GM12878 (cell line): ENCODE results near the gene ADRB1. TPM values are rescaled to one million over a fixed set of nuclear protein-coding genes. Genes with fewer than 3 reads are reported as not detected.

Experiments
- ATAC-seq: fragments of 200-7000 bp; cut with Tn5 transposase; 3 replicates; pipeline ENCODE4 v1.9.1; 2020; ENCODE audit warnings: mild to moderate bottlenecking, moderate library complexity
- BruUV-seq: library from RNA; stranded (reverse); fragments of 400-500 nt; replicated peaks from 2 replicates; lab custom pipeline; 2021; lab: Mats Ljungman, UMichigan
- CTCF ChIA-PET: fragments of 300-600 bp; sonication (Branson Sonifier 250); formaldehyde crosslinking; extraction: SDS; loops from one replicate; lab custom pipeline; 2021; ENCODE audit warnings: inconsistent platforms; lab: Yijun Ruan, JAX
- POLR2A ChIA-PET: fragments of 350-600 bp; formaldehyde crosslinking; extraction: SDS; loops from one replicate; lab custom pipeline; 2021; ENCODE audit warnings: inconsistent platforms; lab: Charles Lee
- RAD21 ChIA-PET: fragments of 300-600 bp; sonication (Branson Sonifier 250); formaldehyde crosslinking; loops from one replicate; lab custom pipeline; 2023; ENCODE audit warnings: antibody characterized with exemption; ENCODE audit not compliant: unreplicated experiment; lab: Charles Lee
- SMC1A ChIA-PET: fragments of 300-600 bp; sonication (Branson Sonifier 250); formaldehyde crosslinking; loops from one replicate; lab custom pipeline; 2023; ENCODE audit not compliant: unreplicated experiment, uncharacterized antibody; lab: Charles Lee
- DNase-seq: peaks from one replicate; pipeline ENCODE4 v3.0.0-alpha.2; 2011; ENCODE audit warnings: low read depth, low spot score
- FAIRE-seq: peaks from 3 replicates; lab custom pipeline; 2011; peaks lifted over from hg19 to GRCh38; lab: Jason Lieb, UNC
- H2AFZ ChIP-seq: 2 replicates; pipeline ENCODE4 v1.6.0; 2011; ENCODE audit warnings: low read depth, low read length, control low read depth; ENCODE audit not compliant: control insufficient read depth
- H3K27ac ChIP-seq: 2 replicates; pipeline ENCODE4 v1.5.1; 2011; ENCODE audit warnings: control low read depth; ENCODE audit not compliant: control insufficient read depth, insufficient read depth
- H3K27me3 ChIP-seq, 2 experiments: replicated peaks in 1 of 2; 2 replicates each; pipeline versions ENCODE4 v1.6.0 to v1.6.1; 2011; ENCODE audit warnings: low read length in 1 of 2; ENCODE audit not compliant: control insufficient read depth in 2 of 2, insufficient read depth in 2 of 2
- H3K36me3 ChIP-seq, 2 experiments: 2 replicates each; pipeline ENCODE4 v1.5.1; 2011; ENCODE audit warnings: low read length in 1 of 2; ENCODE audit not compliant: control insufficient read depth in 2 of 2, insufficient read depth in 2 of 2
- H3K4me1 ChIP-seq: 2 replicates; pipeline ENCODE4 v1.6.1; 2011; ENCODE audit warnings: mild to moderate bottlenecking, low read length, moderate library complexity, mixed read lengths; ENCODE audit not compliant: control insufficient read depth, insufficient read depth
- H3K4me2 ChIP-seq: 2 replicates; pipeline ENCODE4 v1.6.0; 2011; ENCODE audit warnings: control low read depth; ENCODE audit not compliant: control insufficient read depth, insufficient read depth
- H3K4me3 ChIP-seq: fragments of 200-600 bp; sonication (generic); 2 replicates; pipeline ENCODE4 v1.5.1; 2016
- H3K79me2 ChIP-seq: 2 replicates; pipeline ENCODE4 v1.6.0; 2011; ENCODE audit warnings: low read length; ENCODE audit not compliant: control insufficient read depth, insufficient read depth
- H3K9ac ChIP-seq: 2 replicates; pipeline ENCODE4 v1.8.0; 2011; ENCODE audit warnings: low read length, control low read depth, mixed read lengths; ENCODE audit not compliant: control insufficient read depth, insufficient read depth
- H3K9me3 ChIP-seq: replicated peaks from 3 replicates; pipeline ENCODE4 v1.5.1; 2011; ENCODE audit warnings: mild to moderate bottlenecking, low read length; ENCODE audit not compliant: control insufficient read depth, insufficient read depth
- H4K20me1 ChIP-seq: 2 replicates; pipeline ENCODE4 v1.6.0; 2011; ENCODE audit not compliant: control insufficient read depth, insufficient read depth
- EGR1 ChIP-seq, 2 experiments: IDR thresholded peaks; 1 replicate in 1 of 2; 2 replicates in 1 of 2; pipeline ENCODE4 v1.6.1; 2011 to 2012; ENCODE audit warnings: low read depth in 2 of 2, low read length in 2 of 2, borderline replicate concordance in 1 of 2, mild to moderate bottlenecking in 1 of 2, moderate library complexity in 1 of 2
- JUND ChIP-seq: IDR thresholded peaks from 2 replicates; pipeline ENCODE4 v1.6.1; 2012; ENCODE audit warnings: low read depth, mild to moderate bottlenecking, low read length, improper control_type of control experiment, moderate library complexity
- MEF2A ChIP-seq: IDR thresholded peaks from 2 replicates; pipeline ENCODE4 v1.6.1; 2011; ENCODE audit warnings: low read depth, mild to moderate bottlenecking, low read length, moderate library complexity; ENCODE audit not compliant: insufficient read depth
- MYC ChIP-seq: IDR thresholded peaks from 2 replicates; pipeline ENCODE4 v1.6.1; 2011; ENCODE audit warnings: mild to moderate bottlenecking, low read length, moderate library complexity, inconsistent platforms; ENCODE audit not compliant: insufficient read depth, insufficient replicate concordance, insufficient read length, severe bottlenecking
- NFYA ChIP-seq: IDR thresholded peaks from 2 replicates; pipeline ENCODE4 v1.6.1; 2011; ENCODE audit warnings: low read depth, mild to moderate bottlenecking, low read length, improper control_type of control experiment, borderline replicate concordance
- NR2C2 ChIP-seq: IDR thresholded peaks from 2 replicates; pipeline ENCODE4 v1.6.1; 2011; ENCODE audit warnings: borderline replicate concordance, low read depth; ENCODE audit not compliant: control insufficient read depth, insufficient read length
- PAX5 ChIP-seq: IDR thresholded peaks from 2 replicates; pipeline ENCODE4 v1.6.1; 2011; ENCODE audit warnings: low read depth, low read length, borderline replicate concordance
- RAD51 ChIP-seq: fragments of 450-650 bp; IDR thresholded peaks from 2 replicates; pipeline ENCODE4 v1.6.1; 2016; ENCODE audit warnings: moderate library complexity, mild to moderate bottlenecking, inconsistent platforms
- RELA ChIP-seq: fragments of 450-650 bp; IDR thresholded peaks from 2 replicates; pipeline ENCODE4 v1.8.0; 2014; ENCODE audit warnings: borderline replicate concordance; ENCODE audit not compliant: partially characterized antibody
- RUNX3 ChIP-seq: IDR thresholded peaks from 2 replicates; pipeline ENCODE4 v1.6.1; 2012; ENCODE audit warnings: low read length, inconsistent platforms
- STAT1 ChIP-seq: fragments of 450-650 bp; conservative IDR thresholded peaks from 2 replicates; pipeline ENCODE4 v1.6.1; 2014; ENCODE audit warnings: antibody characterized with exemption, mild to moderate bottlenecking
- ZNF207 ChIP-seq: fragments of 450-650 bp; IDR thresholded peaks from 2 replicates; pipeline ENCODE4 v1.6.1; 2014; ENCODE audit warnings: antibody characterized with exemption, mild to moderate bottlenecking, borderline replicate concordance
- ZNF217 ChIP-seq: fragments of 450-650 bp; IDR thresholded peaks from 2 replicates; pipeline ENCODE4 v1.6.1; 2017; ENCODE audit warnings: antibody characterized with exemption, mild to moderate bottlenecking
- ZNF274 ChIP-seq: IDR thresholded peaks from one replicate; pipeline ENCODE4 v1.8.0; 2011; ENCODE audit not compliant: insufficient read length, insufficient read depth
- WGBS: methylation state at CpG from one replicate; pipeline ENCODE4 v1.1.6; 2016; ENCODE audit warnings: low lambda C conversion rate; ENCODE audit not compliant: insufficient replicate concordance, insufficient coverage; ENCODE audit errors: missing lambda C conversion rate; 5-methylcytosine and 5-hydroxymethylcytosine counted together
- in situ Hi-C: fragments of 300-500 bp; cut with MboI; formaldehyde crosslinking; loops from 9 replicates; pipeline ENCODE4 v1.14.3; 2018; ENCODE audit warnings: mixed read lengths
- intact Hi-C: fragments of 100-400 bp; cut with micrococcal nuclease; formaldehyde crosslinking; loops from one replicate; pipeline ENCODE4 v1.14.2; 2022; ENCODE audit not compliant: unreplicated experiment
- polyA plus RNA-seq, 11 experiments: library from polyadenylated mRNA; depleted of rRNA in 4 of 11; unstranded in 6 of 11; stranded (reverse) in 5 of 11; fragments of >200 nt; fragmentation: Nextera tagmentation in 4 of 11; fragmentation: Illumina TruSeq in 1 of 11; extraction: Ambion mirVana in 4 of 11; extraction: Trizol in 1 of 11; gene quantifications; 1 replicate in 1 of 11; 2 replicates in 10 of 11; pipeline versions ENCODE4 v1.2.1 to v1.2.3, GENCODE V29; 2011 to 2016; ENCODE audit warnings: inconsistent platforms in 2 of 11, missing spikeins in 2 of 11, low read depth in 1 of 11
- total RNA-seq, 4 experiments: library from RNA; depleted of rRNA in 3 of 4; stranded (reverse); fragments of >200 nt in 3 of 4; fragmentation: Illumina TruSeq in 1 of 4; extraction: Trizol in 1 of 4; gene quantifications; 2 replicates each; pipeline versions ENCODE4 v1.2.1 to v1.2.3, GENCODE V29; 2013 to 2021
- TF ChIP-seq, protein P1 (sequence below), 3 experiments: IDR thresholded peaks in 2 of 3; conservative IDR thresholded peaks in 1 of 3; 2 replicates each; pipeline ENCODE4 v1.5.1; 2011; ENCODE audit warnings: low read depth in 3 of 3, low read length in 3 of 3, mild to moderate bottlenecking in 3 of 3, control low read depth in 2 of 3, moderate library complexity in 2 of 3, inconsistent platforms in 1 of 3, mixed read lengths in 1 of 3; ENCODE audit not compliant: control insufficient read depth in 2 of 3, insufficient read depth in 1 of 3; ENCODE audit errors: extremely low read depth in 1 of 3
- TF ChIP-seq, protein P2 (sequence below): fragments of 150-350 bp; IDR thresholded peaks from 2 replicates; pipeline ENCODE4 v1.6.1; 2016; ENCODE audit warnings: low read depth, low read length
- TF ChIP-seq, protein P3 (sequence below): IDR thresholded peaks from 2 replicates; pipeline ENCODE4 v1.6.1; 2011; ENCODE audit warnings: low read depth, mild to moderate bottlenecking, low read length, moderate library complexity, borderline replicate concordance; ENCODE audit errors: extremely low read depth

The ADRB1 gene
- total and polyA plus RNA-seq, 10 of the 15 experiments (the other 5 are each of a cell fraction or from before 2014, with no cell fraction given): 0.26 to 4.5 (median 1.1) TPM

DNA sequence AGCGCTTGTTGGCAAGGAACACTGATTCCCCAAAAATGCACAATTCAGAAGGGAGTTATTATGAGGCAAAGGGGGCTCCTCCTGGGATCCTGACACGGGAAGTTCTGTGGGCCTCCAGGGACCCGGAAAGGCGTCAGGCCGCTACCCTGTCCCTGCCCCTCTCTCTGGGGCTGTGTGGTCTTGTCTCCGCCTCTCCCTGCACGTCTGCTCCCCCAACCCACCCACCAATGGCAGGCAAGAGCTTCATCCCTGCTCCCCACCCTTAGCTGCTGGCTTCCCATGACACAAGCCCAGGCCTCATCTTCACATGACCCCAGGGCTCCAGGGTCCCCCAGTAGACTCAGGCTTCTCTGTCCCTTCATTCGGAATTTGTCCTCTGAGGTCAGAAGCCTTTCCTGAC is 31.0 kb upstream of the ADRB1 start:
- FAIRE-seq (no peak), DNase-seq (no peak), ATAC-seq (no peak)
- Histone ChIP-seq H4K20me1 (no peaks in the 10 kb centered on the region), H3K9me3 (peaks cover 2% of the 10 kb centered on the region; the same call in 2 of the 3 replicates), H3K4me3 (no peak overlapping the region), H3K4me1 (no peaks in the 10 kb centered on the region), H3K9ac (no peak overlapping the region), H3K27ac (no peak overlapping the region), H3K4me2 (no peak overlapping the region), H3K36me3 (no peaks in the 10 kb centered on the region), H3K27me3 (no peaks in the 10 kb centered on the region), H2AFZ (no peak overlapping the region), H3K79me2 (no peaks in the 10 kb centered on the region)
- 77% methylated on average over 8 of the region's 8 CpGs for WGBS
- TF ChIP-seq RUNX3 (no peak), PAX5 (no peak), ZNF274 (no peak), MYC (no peak), ZNF207 (no peak), MEF2A (no peak), NR2C2 (no peak), RELA (no peak), ZNF217 (no peak), RAD51 (no peak), EGR1 (IDR thresholded peaks at IDR 0.05; ENCODE audit: borderline replicate concordance in 1 of 2, low read depth in 2 of 2, low read length in 2 of 2) (no peak), JUND (no peak), NFYA (no peak), STAT1 (no peak)
- TF ChIP-seq, protein P1, sequence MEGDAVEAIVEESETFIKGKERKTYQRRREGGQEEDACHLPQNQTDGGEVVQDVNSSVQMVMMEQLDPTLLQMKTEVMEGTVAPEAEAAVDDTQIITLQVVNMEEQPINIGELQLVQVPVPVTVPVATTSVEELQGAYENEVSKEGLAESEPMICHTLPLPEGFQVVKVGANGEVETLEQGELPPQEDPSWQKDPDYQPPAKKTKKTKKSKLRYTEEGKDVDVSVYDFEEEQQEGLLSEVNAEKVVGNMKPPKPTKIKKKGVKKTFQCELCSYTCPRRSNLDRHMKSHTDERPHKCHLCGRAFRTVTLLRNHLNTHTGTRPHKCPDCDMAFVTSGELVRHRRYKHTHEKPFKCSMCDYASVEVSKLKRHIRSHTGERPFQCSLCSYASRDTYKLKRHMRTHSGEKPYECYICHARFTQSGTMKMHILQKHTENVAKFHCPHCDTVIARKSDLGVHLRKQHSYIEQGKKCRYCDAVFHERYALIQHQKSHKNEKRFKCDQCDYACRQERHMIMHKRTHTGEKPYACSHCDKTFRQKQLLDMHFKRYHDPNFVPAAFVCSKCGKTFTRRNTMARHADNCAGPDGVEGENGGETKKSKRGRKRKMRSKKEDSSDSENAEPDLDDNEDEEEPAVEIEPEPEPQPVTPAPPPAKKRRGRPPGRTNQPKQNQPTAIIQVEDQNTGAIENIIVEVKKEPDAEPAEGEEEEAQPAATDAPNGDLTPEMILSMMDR (IDR thresholded peaks at IDR 0.05 in 2 of 3, conservative IDR thresholded peaks at IDR 0.05 in 1 of 3; ENCODE audit: control insufficient read depth in 2 of 3, extremely low read depth in 1 of 3, insufficient read depth in 1 of 3, low read depth in 3 of 3, low read length in 3 of 3): no peak
- TF ChIP-seq, protein P2, sequence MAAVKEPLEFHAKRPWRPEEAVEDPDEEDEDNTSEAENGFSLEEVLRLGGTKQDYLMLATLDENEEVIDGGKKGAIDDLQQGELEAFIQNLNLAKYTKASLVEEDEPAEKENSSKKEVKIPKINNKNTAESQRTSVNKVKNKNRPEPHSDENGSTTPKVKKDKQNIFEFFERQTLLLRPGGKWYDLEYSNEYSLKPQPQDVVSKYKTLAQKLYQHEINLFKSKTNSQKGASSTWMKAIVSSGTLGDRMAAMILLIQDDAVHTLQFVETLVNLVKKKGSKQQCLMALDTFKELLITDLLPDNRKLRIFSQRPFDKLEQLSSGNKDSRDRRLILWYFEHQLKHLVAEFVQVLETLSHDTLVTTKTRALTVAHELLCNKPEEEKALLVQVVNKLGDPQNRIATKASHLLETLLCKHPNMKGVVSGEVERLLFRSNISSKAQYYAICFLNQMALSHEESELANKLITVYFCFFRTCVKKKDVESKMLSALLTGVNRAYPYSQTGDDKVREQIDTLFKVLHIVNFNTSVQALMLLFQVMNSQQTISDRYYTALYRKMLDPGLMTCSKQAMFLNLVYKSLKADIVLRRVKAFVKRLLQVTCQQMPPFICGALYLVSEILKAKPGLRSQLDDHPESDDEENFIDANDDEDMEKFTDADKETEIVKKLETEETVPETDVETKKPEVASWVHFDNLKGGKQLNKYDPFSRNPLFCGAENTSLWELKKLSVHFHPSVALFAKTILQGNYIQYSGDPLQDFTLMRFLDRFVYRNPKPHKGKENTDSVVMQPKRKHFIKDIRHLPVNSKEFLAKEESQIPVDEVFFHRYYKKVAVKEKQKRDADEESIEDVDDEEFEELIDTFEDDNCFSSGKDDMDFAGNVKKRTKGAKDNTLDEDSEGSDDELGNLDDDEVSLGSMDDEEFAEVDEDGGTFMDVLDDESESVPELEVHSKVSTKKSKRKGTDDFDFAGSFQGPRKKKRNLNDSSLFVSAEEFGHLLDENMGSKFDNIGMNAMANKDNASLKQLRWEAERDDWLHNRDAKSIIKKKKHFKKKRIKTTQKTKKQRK: no peak
- TF ChIP-seq, protein P3, sequence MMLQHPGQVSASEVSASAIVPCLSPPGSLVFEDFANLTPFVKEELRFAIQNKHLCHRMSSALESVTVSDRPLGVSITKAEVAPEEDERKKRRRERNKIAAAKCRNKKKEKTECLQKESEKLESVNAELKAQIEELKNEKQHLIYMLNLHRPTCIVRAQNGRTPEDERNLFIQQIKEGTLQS: no peak
- no TSS peak for BruUV-seq
- RAD21 ChIA-PET: no interaction called here
- SMC1A ChIA-PET: interaction anchor here (1.2 kb wide), 1 partner anchor 12 kb away, joined by 3 read pairs; no protein-coding TSS in a partner anchor
- intact Hi-C loops (no loop called here), in situ Hi-C loops (no loop called here)
- CTCF ChIA-PET: interaction anchor here (0.6 to 0.7 kb wide), 2 partner anchors 206 to 307 kb away, joined by 3 to 4 read pairs; no protein-coding TSS in a partner anchor
- POLR2A ChIA-PET: interaction anchor here (0.6 kb wide), 1 partner anchor 1027 kb away, joined by 5 read pairs; no protein-coding TSS in a partner anchor
